Measurements from ENCODE around the gene GALNT14. TPM values are rescaled to one million over a fixed set of nuclear protein-coding genes. Genes with fewer than 3 reads are reported as not detected.

The GALNT14 gene
- total and polyA plus RNA-seq, 2 of the 8 experiments (the other 6 are each of a cell fraction or from before 2014, with no cell fraction given) = 13.0 to 13.7 TPM

- TF ChIP-seq FOSL1 (IDR thresholded peaks at IDR 0.05; ENCODE audit: insufficient read depth, low read depth, low read length) (no peak), SP1 (IDR thresholded peaks at IDR 0.05; ENCODE audit: low read depth, low read length) (no peak), RXRA (IDR thresholded peaks at IDR 0.05; ENCODE audit: insufficient read depth, low read depth, low read length) (no peak), CTBP2 (IDR thresholded peaks at IDR 0.05; ENCODE audit: borderline replicate concordance, insufficient read depth, insufficient read length, low read length) (no peak)
- TF ChIP-seq, protein P1, sequence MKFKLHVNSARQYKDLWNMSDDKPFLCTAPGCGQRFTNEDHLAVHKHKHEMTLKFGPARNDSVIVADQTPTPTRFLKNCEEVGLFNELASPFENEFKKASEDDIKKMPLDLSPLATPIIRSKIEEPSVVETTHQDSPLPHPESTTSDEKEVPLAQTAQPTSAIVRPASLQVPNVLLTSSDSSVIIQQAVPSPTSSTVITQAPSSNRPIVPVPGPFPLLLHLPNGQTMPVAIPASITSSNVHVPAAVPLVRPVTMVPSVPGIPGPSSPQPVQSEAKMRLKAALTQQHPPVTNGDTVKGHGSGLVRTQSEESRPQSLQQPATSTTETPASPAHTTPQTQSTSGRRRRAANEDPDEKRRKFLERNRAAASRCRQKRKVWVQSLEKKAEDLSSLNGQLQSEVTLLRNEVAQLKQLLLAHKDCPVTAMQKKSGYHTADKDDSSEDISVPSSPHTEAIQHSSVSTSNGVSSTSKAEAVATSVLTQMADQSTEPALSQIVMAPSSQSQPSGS (IDR thresholded peaks at IDR 0.05; ENCODE audit: low read length) = no peak
Measured at GRCh38 chr2:30998672-30999071, 139.6 kb downstream of the GALNT14 start (continued).

All from H1 (cell line).